GM12878 (cell line): Measurements from ENCODE around the gene ABI2. TPM values are rescaled to one million over a fixed set of nuclear protein-coding genes. Genes with fewer than 3 reads are reported as not detected.

ENCODE experiments used
- ATAC-seq: fragments of 200-7000 bp; cut with Tn5 transposase; 3 replicates; pipeline ENCODE4 v1.9.1; 2020; ENCODE audit warnings: mild to moderate bottlenecking, moderate library complexity
- BruUV-seq: library from RNA; stranded (reverse); fragments of 400-500 nt; replicated peaks from 2 replicates; lab custom pipeline; 2021; lab: Mats Ljungman, UMichigan
- CTCF ChIA-PET: fragments of 300-600 bp; sonication (Branson Sonifier 250); formaldehyde crosslinking; extraction: SDS; loops from one replicate; lab custom pipeline; 2021; ENCODE audit warnings: inconsistent platforms; lab: Yijun Ruan, JAX
- POLR2A ChIA-PET: fragments of 350-600 bp; formaldehyde crosslinking; extraction: SDS; loops from one replicate; lab custom pipeline; 2021; ENCODE audit warnings: inconsistent platforms; lab: Charles Lee
- RAD21 ChIA-PET: fragments of 300-600 bp; sonication (Branson Sonifier 250); formaldehyde crosslinking; loops from one replicate; lab custom pipeline; 2023; ENCODE audit warnings: antibody characterized with exemption; ENCODE audit not compliant: unreplicated experiment; lab: Charles Lee
- SMC1A ChIA-PET: fragments of 300-600 bp; sonication (Branson Sonifier 250); formaldehyde crosslinking; loops from one replicate; lab custom pipeline; 2023; ENCODE audit not compliant: unreplicated experiment, uncharacterized antibody; lab: Charles Lee
- DNase-seq: peaks from one replicate; pipeline ENCODE4 v3.0.0-alpha.2; 2011; ENCODE audit warnings: low read depth, low spot score
- FAIRE-seq: peaks from 3 replicates; lab custom pipeline; 2011; peaks lifted over from hg19 to GRCh38; lab: Jason Lieb, UNC
- H2AFZ ChIP-seq: 2 replicates; pipeline ENCODE4 v1.6.0; 2011; ENCODE audit warnings: low read depth, low read length, control low read depth; ENCODE audit not compliant: control insufficient read depth
- H3K27ac ChIP-seq: 2 replicates; pipeline ENCODE4 v1.5.1; 2011; ENCODE audit warnings: control low read depth; ENCODE audit not compliant: control insufficient read depth, insufficient read depth
- H3K27me3 ChIP-seq, 2 experiments: replicated peaks in 1 of 2; 2 replicates each; pipeline versions ENCODE4 v1.6.0 to v1.6.1; 2011; ENCODE audit warnings: low read length in 1 of 2; ENCODE audit not compliant: control insufficient read depth in 2 of 2, insufficient read depth in 2 of 2
- H3K36me3 ChIP-seq, 2 experiments: 2 replicates each; pipeline ENCODE4 v1.5.1; 2011; ENCODE audit warnings: low read length in 1 of 2; ENCODE audit not compliant: control insufficient read depth in 2 of 2, insufficient read depth in 2 of 2
- H3K4me1 ChIP-seq: 2 replicates; pipeline ENCODE4 v1.6.1; 2011; ENCODE audit warnings: mild to moderate bottlenecking, low read length, moderate library complexity, mixed read lengths; ENCODE audit not compliant: control insufficient read depth, insufficient read depth
- H3K4me2 ChIP-seq: 2 replicates; pipeline ENCODE4 v1.6.0; 2011; ENCODE audit warnings: control low read depth; ENCODE audit not compliant: control insufficient read depth, insufficient read depth
- H3K4me3 ChIP-seq: fragments of 200-600 bp; sonication (generic); 2 replicates; pipeline ENCODE4 v1.5.1; 2016
- H3K79me2 ChIP-seq: 2 replicates; pipeline ENCODE4 v1.6.0; 2011; ENCODE audit warnings: low read length; ENCODE audit not compliant: control insufficient read depth, insufficient read depth
- H3K9ac ChIP-seq: 2 replicates; pipeline ENCODE4 v1.8.0; 2011; ENCODE audit warnings: low read length, control low read depth, mixed read lengths; ENCODE audit not compliant: control insufficient read depth, insufficient read depth
- H3K9me3 ChIP-seq: replicated peaks from 3 replicates; pipeline ENCODE4 v1.5.1; 2011; ENCODE audit warnings: mild to moderate bottlenecking, low read length; ENCODE audit not compliant: control insufficient read depth, insufficient read depth
- H4K20me1 ChIP-seq: 2 replicates; pipeline ENCODE4 v1.6.0; 2011; ENCODE audit not compliant: control insufficient read depth, insufficient read depth
- ASH2L ChIP-seq: fragments of 300-600, 200-600 bp; sonication (generic); IDR thresholded peaks from 2 replicates; pipeline ENCODE4 v1.6.1; 2017; ENCODE audit warnings: low read depth, mild to moderate bottlenecking, borderline replicate concordance
- BCL11A ChIP-seq: IDR thresholded peaks from 2 replicates; pipeline ENCODE4 v1.6.1; 2011; ENCODE audit warnings: low read depth, low read length
- CHD1 ChIP-seq: IDR thresholded peaks from 2 replicates; pipeline ENCODE4 v1.6.1; 2012; ENCODE audit warnings: low read depth, low read length, improper control_type of control experiment
- CREM ChIP-seq: IDR thresholded peaks from 2 replicates; pipeline ENCODE4 v1.6.1; 2014; ENCODE audit warnings: antibody characterized with exemption, low read depth
- MYB ChIP-seq: fragments of 150-350 bp; IDR thresholded peaks from 2 replicates; pipeline ENCODE4 v1.6.1; 2014; ENCODE audit warnings: mild to moderate bottlenecking, low read depth, low read length, borderline replicate concordance
- NFXL1 ChIP-seq: fragments of 450-650 bp; IDR thresholded peaks from 2 replicates; pipeline ENCODE4 v1.6.1; 2017; ENCODE audit warnings: antibody characterized with exemption, mild to moderate bottlenecking, borderline replicate concordance
- NFYA ChIP-seq: IDR thresholded peaks from 2 replicates; pipeline ENCODE4 v1.6.1; 2011; ENCODE audit warnings: low read depth, mild to moderate bottlenecking, low read length, improper control_type of control experiment, borderline replicate concordance
- NR2C2 ChIP-seq: IDR thresholded peaks from 2 replicates; pipeline ENCODE4 v1.6.1; 2011; ENCODE audit warnings: borderline replicate concordance, low read depth; ENCODE audit not compliant: control insufficient read depth, insufficient read length
- RCOR1 ChIP-seq: conservative IDR thresholded peaks from 2 replicates; pipeline ENCODE4 v1.6.1; 2012; ENCODE audit warnings: low read depth, low read length, improper control_type of control experiment
- SP1 ChIP-seq: IDR thresholded peaks from one replicate; pipeline ENCODE4 v1.6.1; 2011; ENCODE audit warnings: low read depth, low read length
- SPI1 ChIP-seq: IDR thresholded peaks from 2 replicates; pipeline ENCODE4 v1.6.1; 2011; ENCODE audit warnings: low read depth, mild to moderate bottlenecking, low read length, moderate library complexity, borderline replicate concordance; ENCODE audit not compliant: insufficient read depth
- TBL1XR1 ChIP-seq: IDR thresholded peaks from 2 replicates; pipeline ENCODE4 v1.6.1; 2012; ENCODE audit warnings: low read depth, low read length, improper control_type of control experiment
- ZNF622 ChIP-seq: fragments of 450-650 bp; IDR thresholded peaks from 2 replicates; pipeline ENCODE4 v1.6.1; 2017; ENCODE audit warnings: mild to moderate bottlenecking, inconsistent platforms
- WGBS: methylation state at CpG from one replicate; pipeline ENCODE4 v1.1.6; 2016; ENCODE audit warnings: low lambda C conversion rate; ENCODE audit not compliant: insufficient replicate concordance, insufficient coverage; ENCODE audit errors: missing lambda C conversion rate; 5-methylcytosine and 5-hydroxymethylcytosine counted together
- in situ Hi-C: fragments of 300-500 bp; cut with MboI; formaldehyde crosslinking; loops from 9 replicates; pipeline ENCODE4 v1.14.3; 2018; ENCODE audit warnings: mixed read lengths
- intact Hi-C: fragments of 100-400 bp; cut with micrococcal nuclease; formaldehyde crosslinking; loops from one replicate; pipeline ENCODE4 v1.14.2; 2022; ENCODE audit not compliant: unreplicated experiment
- polyA plus RNA-seq, 11 experiments: library from polyadenylated mRNA; depleted of rRNA in 4 of 11; unstranded in 6 of 11; stranded (reverse) in 5 of 11; fragments of >200 nt; fragmentation: Nextera tagmentation in 4 of 11; fragmentation: Illumina TruSeq in 1 of 11; extraction: Ambion mirVana in 4 of 11; extraction: Trizol in 1 of 11; gene quantifications; 1 replicate in 1 of 11; 2 replicates in 10 of 11; pipeline versions ENCODE4 v1.2.1 to v1.2.3, GENCODE V29; 2011 to 2016; ENCODE audit warnings: inconsistent platforms in 2 of 11, missing spikeins in 2 of 11, low read depth in 1 of 11
- total RNA-seq, 4 experiments: library from RNA; depleted of rRNA in 3 of 4; stranded (reverse); fragments of >200 nt in 3 of 4; fragmentation: Illumina TruSeq in 1 of 4; extraction: Trizol in 1 of 4; gene quantifications; 2 replicates each; pipeline versions ENCODE4 v1.2.1 to v1.2.3, GENCODE V29; 2013 to 2021
- TF ChIP-seq, protein P1 (sequence below): fragments of 450-650 bp; IDR thresholded peaks from 2 replicates; pipeline ENCODE4 v1.6.1; 2017; ENCODE audit warnings: low read depth, mild to moderate bottlenecking, moderate library complexity
- TF ChIP-seq, protein P2 (sequence below): IDR thresholded peaks from 2 replicates; pipeline ENCODE4 v1.6.1; 2012; ENCODE audit warnings: low read depth, low read length, improper control_type of control experiment

ABI2 gene
- total and polyA plus RNA-seq, 10 of the 15 experiments (the other 5 are each of a cell fraction or from before 2014, with no cell fraction given): 8.9 to 44.5 (median 30.3) TPM

DNA sequence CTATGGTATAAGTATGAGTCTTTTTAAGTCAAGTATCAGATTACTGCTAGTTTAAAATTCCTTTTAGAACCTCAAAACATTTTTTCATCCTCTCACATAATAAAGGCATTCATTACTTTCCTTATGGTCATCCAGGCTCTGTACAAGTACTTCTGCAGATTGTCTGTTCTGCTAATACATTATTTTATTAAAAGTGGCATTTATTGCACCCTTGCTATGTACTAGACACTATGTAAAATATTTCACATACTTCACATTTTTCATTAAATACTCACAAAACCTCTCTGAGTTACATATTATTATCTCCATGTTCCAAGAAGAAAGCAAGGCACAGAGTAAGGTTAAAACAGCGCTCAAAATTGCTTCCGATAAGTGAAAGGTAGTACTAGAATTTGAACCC, 122.8 kb downstream of the ABI2 start:
- ChIA-PET POLR2A (no interaction called here), RAD21 (interaction anchor here (1.1 kb wide), 1 partner anchor 267 kb away, joined by 4 read pairs; no protein-coding TSS in a partner anchor), SMC1A (no interaction called here)
- H2AFZ ChIP-seq: no peak overlapping the region
- no peaks in the 10 kb centered on the region for H3K4me1 ChIP-seq
- H3K27me3 ChIP-seq: no peaks in the 10 kb centered on the region
- H3K36me3 ChIP-seq: no peaks in the 10 kb centered on the region
- H4K20me1 ChIP-seq: no peaks in the 10 kb centered on the region
- H3K4me3 ChIP-seq: no peak overlapping the region
- 96% methylated on average over 2 of the region's 2 CpGs for WGBS
- ATAC-seq (no peak), FAIRE-seq (no peak), DNase-seq (no peak)
- intact Hi-C loops (loop anchor here (5.0 kb wide), 1 partner anchor 619 kb away; no protein-coding TSS in a partner anchor), in situ Hi-C loops (no loop called here)
- no peak overlapping the region for H3K4me2 ChIP-seq
- H3K9me3 ChIP-seq: no peaks in the 10 kb centered on the region
- no TSS peak for BruUV-seq
- TF ChIP-seq SPI1 (no peak), SP1 (no peak), NFYA (no peak), BCL11A (no peak), ASH2L (no peak), NR2C2 (no peak), MYB (no peak), NFXL1 (no peak), CHD1 (no peak), ZNF622 (no peak), CREM (no peak), TBL1XR1 (no peak), RCOR1 (no peak)
- TF ChIP-seq, protein P1, sequence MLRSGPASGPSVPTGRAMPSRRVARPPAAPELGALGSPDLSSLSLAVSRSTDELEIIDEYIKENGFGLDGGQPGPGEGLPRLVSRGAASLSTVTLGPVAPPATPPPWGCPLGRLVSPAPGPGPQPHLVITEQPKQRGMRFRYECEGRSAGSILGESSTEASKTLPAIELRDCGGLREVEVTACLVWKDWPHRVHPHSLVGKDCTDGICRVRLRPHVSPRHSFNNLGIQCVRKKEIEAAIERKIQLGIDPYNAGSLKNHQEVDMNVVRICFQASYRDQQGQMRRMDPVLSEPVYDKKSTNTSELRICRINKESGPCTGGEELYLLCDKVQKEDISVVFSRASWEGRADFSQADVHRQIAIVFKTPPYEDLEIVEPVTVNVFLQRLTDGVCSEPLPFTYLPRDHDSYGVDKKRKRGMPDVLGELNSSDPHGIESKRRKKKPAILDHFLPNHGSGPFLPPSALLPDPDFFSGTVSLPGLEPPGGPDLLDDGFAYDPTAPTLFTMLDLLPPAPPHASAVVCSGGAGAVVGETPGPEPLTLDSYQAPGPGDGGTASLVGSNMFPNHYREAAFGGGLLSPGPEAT: no peak
- TF ChIP-seq, protein P2, sequence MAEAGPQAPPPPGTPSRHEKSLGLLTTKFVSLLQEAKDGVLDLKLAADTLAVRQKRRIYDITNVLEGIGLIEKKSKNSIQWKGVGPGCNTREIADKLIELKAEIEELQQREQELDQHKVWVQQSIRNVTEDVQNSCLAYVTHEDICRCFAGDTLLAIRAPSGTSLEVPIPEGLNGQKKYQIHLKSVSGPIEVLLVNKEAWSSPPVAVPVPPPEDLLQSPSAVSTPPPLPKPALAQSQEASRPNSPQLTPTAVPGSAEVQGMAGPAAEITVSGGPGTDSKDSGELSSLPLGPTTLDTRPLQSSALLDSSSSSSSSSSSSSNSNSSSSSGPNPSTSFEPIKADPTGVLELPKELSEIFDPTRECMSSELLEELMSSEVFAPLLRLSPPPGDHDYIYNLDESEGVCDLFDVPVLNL: no peak
- TF ChIP-seq, all 136 proteins: peak for 0
- Histone ChIP-seq H3K9ac (no peak overlapping the region), H3K27ac (no peak overlapping the region), H3K79me2 (no peaks in the 10 kb centered on the region)
- CTCF ChIA-PET: interaction anchor here (0.9 to 7.2 kb wide), 2 partner anchors 48 to 225 kb away, joined by 3 to 69 read pairs; no protein-coding TSS in a partner anchor
